GM12873 (cell line): ENCODE results near the gene SPTBN4.

Source experiments
- TF ChIP-seq, protein P1 (sequence below): IDR thresholded peaks from 2 replicates; pipeline ENCODE4 v1.5.1; 2012; ENCODE audit warnings: low read depth, mild to moderate bottlenecking, moderate library complexity, low read length, control low read depth; ENCODE audit not compliant: insufficient read depth; ENCODE audit errors: missing control alignments

SPTBN4 gene

DNA sequence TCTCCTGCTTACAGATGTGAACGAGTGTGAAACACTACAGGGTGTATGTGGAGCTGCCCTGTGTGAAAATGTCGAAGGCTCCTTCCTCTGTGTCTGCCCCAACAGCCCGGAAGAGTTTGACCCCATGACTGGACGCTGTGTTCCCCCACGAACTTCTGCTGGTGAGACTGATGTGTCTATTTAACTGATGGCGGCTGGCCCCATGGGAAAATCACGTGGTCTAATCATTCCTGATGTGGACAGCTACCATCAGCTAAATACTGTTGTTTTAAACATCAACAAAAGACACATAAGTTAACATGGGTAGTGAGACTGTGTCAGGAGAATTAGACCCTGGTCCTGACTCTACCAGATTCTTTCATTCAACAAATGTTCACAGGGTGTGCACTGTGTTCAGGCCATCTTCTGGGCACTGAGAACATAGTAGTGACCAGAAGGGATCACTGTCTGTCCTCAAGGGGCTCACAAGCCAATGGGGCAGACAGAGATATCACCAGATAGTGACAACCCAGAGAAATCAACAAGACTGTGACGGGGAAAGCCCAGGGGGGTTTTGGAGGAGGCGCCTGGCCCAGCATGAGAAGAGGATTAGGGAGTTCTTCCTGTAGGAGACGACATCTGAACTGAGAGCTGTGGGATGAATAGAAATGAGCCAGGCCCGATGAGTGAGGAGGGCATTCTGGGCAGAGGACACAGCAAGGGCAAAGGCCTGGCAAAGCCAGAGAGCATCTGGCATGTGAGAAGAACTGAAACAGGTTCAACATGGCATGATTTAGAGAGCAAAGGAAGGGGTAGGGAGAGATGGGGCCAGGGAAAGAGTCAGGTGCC lies 152.7 kb downstream of the SPTBN4 start:
- TF ChIP-seq, protein P1, sequence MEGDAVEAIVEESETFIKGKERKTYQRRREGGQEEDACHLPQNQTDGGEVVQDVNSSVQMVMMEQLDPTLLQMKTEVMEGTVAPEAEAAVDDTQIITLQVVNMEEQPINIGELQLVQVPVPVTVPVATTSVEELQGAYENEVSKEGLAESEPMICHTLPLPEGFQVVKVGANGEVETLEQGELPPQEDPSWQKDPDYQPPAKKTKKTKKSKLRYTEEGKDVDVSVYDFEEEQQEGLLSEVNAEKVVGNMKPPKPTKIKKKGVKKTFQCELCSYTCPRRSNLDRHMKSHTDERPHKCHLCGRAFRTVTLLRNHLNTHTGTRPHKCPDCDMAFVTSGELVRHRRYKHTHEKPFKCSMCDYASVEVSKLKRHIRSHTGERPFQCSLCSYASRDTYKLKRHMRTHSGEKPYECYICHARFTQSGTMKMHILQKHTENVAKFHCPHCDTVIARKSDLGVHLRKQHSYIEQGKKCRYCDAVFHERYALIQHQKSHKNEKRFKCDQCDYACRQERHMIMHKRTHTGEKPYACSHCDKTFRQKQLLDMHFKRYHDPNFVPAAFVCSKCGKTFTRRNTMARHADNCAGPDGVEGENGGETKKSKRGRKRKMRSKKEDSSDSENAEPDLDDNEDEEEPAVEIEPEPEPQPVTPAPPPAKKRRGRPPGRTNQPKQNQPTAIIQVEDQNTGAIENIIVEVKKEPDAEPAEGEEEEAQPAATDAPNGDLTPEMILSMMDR = no peak

DNA sequence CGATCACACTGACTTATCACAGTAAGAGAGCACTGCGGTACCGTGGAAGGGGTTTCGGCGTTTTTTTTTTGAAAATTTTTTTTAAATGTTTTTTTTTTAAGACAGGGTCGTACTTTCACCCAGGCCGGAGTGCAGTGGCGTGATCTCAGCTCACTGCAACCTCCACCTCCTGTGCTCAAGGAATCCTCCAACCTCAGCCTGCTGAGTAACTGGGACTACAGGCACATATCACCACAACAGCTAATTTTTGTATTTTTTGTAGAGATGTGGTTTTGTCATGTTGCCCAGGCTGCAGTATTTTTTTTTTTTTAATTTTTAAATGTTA lies 153.3 kb downstream of the SPTBN4 start:
- TF ChIP-seq, protein P1 = no peak

DNA sequence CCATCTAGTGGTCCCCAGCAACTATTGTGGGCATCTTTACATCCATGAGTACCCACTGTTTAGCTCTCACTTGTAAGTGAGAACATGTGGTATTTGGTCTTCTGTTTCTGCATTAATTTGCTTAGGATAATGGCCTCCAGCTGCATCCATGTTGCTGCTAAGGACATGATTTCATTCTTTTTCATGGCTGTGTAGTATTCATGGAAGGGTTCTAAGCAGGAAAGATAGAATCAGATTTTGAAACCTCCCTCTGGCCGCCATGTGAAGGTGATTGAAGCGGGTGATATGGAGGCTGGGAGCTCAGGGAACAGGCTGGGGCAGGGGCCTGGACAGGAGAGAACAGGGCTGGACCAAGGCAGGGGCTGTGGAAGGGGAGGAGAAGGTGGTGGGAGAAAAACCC lies 154.5 kb downstream of the SPTBN4 start:
- TF ChIP-seq, protein P1 = no peak

DNA sequence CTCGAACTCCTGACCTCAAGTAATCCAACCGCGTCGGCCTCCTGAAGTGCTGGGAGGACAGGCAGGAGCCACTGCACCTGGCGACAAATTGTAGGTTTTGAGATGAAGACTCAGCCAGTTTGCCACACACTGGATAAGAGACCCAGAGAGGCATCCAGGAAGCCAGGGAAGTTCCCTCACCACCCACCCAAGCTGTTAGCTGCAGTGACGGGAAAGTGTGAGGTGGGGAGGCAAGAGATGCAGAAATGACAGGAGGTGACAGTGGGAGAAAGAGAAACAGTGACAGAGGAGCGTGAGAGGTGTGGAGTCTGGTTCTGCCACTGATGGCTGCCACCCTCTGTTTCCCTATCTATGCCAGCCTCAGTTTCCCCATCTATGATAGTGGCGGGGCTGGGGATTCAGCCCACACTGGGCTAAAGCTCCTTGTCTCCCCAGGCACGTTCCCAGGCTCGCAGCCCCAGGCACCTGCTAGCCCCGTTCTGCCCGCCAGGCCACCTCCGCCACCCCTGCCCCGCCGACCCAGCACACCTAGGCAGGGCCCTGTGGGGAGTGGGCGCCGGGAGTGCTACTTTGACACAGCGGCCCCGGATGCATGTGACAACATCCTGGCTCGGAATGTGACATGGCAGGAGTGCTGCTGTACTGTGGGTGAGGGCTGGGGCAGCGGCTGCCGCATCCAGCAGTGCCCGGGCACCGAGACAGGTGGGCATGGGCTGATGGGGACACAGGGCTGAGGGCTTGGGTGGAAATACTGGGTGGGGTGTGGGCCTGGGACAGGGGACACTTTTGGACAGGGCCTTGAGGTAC lies 155.4 kb downstream of the SPTBN4 start:
- TF ChIP-seq, protein P1 = no peak

DNA sequence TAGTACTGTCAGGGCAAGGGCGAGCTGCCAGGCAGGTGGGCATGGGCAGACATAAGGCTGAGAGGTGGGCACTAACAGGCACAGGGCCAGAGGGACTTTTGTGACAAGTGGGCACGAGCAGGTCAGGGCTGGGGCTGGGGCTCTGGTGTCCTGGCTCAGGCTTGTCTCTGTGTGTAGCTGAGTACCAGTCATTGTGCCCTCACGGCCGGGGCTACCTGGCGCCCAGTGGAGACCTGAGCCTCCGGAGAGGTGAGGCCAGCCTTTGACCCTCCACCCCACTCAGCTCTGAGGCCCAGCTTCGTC lies 155.9 kb downstream of the SPTBN4 start:
- TF ChIP-seq, protein P1 = no peak

DNA sequence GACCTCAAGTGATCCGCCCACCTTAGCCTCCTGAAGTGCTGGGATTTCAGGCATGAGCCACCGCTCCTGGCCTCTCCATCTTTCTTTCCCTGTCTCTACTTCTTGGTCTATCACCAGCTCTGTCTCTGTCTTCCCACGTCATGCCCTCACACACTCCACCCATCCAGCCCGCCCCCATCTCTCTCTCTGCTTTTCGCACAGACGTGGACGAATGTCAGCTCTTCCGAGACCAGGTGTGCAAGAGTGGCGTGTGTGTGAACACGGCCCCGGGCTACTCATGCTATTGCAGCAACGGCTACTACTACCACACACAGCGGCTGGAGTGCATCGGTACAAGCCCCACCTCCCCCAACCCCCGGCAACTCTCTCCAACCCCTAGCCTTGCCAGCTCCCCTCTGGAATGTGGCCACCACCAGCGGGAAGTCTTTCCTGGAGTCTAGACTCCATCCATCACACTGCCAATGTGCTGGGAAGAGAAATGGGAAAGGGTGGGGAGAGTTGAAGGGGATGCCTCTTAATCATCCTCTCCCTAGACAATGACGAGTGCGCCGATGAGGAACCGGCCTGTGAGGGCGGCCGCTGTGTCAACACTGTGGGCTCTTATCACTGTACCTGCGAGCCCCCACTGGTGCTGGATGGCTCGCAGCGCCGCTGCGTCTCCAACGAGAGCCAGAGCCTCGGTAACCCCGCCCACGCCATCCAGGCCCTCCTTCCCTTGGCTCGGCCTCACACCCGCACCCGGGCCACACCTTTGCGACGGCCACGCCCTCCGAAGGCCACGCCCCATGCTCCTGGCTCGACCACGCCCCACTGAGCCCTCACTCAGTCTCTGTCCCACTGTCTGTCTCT lies 156.8 kb downstream of the SPTBN4 start:
- TF ChIP-seq, protein P1 = no peak
